ENCODE measurements around the gene ZHX3.

Gene ZHX3

DNA sequence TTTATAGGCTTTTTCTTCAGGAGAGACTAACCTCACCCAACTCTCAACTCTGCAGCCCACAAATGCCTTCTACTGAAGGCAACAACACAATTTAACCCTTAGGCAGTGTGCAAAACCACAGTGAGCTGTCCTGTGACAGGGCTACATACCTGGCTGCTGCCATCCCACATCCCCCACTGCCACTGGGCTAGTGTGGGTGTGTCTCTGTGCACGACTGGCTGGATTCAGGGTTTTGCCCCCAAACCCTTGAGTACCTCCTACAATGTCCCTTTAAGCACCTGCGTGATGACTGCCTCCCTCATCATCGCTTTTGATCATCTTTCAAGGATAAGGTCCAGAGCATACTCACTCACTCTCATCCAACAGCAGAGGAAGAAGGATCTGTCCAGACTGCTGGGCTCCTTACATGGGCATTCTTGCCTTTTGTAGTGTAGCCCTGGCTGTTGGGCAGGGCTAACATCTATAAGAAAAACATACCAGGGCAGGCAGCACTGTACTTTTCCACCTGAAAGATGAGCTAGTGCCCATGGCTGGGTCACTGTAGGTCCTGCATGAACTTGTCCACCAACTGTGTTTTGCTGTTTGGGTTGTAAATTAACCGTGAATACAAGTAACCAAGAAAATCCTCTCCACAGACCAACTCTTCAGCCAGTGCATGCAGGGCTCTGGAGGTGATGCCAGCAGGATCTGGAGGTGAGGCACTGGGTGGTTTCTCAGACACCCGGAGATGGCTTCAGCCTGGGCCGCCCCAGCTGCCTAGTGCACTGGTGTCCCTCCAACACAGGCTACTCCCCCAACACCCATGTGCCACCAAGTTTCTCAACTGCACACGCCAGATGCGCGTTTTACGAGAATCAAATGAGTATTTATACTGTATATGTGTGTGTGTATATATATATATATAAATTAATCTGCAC lies 135.0 kb downstream of the ZHX3 start:
- no peak for DNase-seq

- DNase-seq: no peak
Measured at GRCh38 chr20:41181567-41181966, 136.0 kb downstream of the ZHX3 start.

DNA sequence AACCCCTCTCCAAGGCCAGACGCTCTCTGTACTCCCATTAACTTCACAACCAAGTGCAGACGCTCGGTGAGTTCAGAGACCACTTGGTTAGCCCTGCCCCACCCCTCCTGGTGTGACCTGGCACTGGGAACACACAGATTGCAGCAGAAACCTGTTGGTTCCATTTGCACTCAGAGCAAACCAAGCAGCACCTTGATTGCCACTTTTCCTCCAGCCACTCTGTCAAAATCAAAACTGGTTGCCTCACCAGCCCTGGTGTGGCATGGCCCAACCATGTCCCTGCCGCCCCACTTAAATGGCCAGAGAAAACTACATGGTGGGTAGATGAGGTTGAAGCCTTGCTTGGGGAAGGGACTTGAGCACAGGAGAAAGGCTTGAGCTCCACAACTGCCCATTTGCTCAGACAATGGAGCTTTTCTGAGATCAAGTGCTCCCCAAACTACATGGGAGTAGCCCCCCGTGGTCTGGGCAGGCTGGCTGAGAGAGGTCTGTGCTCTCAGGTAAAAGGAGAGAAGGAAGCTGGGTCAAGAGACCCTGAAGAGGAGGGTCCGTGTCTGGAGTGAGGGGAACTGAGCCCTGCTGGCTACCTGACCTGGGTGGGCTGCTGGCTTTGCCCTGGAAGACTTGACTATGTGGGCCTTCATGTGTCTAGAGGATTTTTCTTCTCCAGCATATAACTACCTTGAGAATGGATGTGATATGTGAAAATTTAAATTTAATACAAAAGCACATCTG lies 136.8 kb downstream of the ZHX3 start:
- DNase-seq: no peak

DNA sequence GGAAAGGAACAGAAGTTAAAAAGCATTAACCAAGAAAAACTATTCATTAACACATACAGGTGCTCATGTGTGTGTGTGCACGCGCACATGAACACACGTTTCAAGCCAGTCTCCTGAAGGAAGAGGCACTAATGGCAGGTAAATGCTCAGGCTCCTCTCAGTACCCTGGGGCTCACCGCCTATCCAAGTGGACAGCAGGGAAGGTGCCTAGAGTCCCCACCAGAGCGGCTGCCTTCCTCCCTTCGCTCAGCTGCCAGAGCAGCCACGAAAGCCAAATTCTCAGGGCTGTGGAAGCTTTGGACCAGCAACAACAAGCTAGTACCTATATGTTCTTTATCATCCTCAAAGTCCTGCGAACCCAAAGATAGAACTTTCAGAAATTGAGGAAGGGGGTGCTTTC lies 137.6 kb downstream of the ZHX3 start:
- no peak for DNase-seq

DNA sequence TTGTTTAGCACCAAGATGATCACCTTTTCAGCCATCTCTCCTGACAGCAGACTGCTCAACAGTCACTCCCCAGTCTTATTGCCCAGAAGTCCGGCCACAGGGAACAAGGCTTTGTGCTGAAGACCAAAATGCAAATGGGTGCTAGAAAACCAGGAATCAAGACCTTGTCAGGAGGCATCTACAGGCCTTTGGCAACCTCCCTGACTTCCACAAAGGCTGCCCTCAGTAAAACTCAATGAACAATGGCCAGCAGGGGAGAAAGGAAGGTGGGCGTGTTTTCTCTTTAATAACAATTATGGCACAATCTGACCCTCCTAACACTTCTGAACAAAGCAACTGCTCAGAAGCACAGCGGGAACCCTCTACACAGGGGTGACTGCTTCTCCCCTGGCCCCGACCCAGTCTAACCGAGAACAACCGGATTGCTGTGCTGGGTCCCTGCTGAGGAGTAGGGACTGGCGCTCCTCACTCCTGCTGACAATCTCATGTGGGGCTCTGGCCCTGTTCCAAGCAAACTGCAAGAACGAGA lies 138.6 kb downstream of the ZHX3 start:
- no peak for DNase-seq

DNA sequence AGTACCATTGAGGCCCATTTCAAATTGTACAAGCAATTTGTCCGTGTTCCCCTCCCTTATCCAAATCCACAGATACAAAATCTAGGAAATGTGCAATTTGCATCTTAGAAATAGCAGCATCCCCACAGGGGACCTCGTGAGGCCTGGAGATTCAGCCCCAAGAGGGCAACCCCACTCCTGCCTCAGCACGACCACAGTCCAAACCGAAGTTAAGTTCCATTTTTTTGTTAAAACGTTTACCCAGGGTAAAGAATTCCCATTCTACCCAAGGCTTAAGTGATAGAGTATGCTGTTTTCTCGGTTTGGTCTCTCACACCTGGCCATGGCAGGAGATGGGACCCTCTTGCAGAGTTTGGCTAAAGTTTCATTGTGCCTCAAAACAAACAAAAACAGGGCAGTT lies 139.0 kb downstream of the ZHX3 start:
- DNase-seq: no peak

DNA sequence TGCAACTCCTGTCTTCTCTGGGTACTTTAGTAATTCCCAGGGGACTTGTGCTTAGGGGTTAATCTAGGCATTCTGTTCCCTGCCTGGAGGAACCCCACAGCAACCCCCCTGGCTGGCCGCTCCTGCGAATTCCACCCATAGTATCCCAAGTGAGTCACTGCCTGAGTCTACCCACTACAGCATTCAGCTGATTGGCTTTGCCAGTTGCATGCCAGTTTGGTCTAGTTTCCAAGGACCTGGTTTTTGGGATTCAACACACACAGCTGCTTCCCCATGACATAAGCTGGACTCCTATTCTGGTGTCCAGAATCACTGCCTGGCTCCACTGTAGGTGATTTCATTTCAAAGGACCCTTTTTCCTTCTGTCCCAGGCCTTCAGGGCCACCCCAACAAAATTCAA lies 139.9 kb downstream of the ZHX3 start:
- DNase-seq: no peak

- DNase-seq: no peak
Measured at GRCh38 chr20:41176711-41177552, 140.6 kb downstream of the ZHX3 start.

DNA sequence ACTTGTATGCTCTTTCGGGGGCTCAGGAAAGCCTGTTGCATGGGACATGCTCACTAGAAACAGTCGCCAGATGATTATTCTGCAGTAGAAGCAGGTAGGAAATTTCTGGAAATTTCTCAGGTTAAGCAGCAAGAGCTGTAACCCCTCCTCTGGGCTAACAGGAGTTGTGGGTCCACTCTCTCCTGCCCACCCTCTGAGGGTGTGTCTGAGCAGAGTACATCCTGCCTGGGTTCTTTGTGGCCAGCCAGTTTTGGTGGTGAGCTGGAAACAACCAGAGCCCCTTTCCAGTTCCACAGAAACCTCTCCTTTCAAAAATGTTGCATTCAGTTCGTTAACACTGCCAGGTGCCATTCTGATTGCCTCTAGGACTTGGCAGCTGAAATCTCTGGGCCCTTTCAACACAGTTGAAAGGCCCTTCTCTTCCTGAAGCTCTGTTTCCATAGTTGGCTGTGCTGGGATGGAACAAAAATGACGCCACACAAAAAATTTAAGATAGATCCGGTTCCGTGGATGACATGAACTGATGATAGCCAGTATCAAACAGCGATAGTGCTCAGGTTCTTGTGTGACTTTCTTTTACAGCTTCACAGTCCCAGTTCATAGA lies 141.7 kb downstream of the ZHX3 start:
- DNase-seq: no peak

DNA sequence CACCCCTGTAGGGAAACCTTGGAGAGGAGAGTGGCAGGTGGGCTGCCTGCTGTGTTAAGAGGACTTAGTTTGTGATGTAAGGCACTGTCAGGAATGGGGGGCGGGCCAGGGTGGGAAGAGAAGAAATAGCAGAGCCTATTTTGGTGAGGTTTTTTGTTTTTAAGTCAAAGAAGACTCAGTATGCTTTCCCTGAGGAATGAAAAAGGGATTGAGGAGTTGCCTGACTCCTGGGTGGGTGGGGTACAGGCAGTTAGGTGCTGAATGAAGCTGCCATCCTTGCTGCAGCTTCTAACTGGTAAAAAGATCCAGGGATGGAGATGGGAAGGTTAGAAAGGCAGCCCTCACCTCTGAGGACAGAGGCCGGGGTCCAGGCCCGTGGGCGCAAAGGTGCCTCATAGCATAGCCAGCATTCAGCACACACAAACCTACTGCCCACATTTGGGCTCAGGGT lies 142.3 kb downstream of the ZHX3 start:
- no peak for DNase-seq

- no peak for DNase-seq
Measured at GRCh38 chr20:41174782-41175181, 142.7 kb downstream of the ZHX3 start.

DNA sequence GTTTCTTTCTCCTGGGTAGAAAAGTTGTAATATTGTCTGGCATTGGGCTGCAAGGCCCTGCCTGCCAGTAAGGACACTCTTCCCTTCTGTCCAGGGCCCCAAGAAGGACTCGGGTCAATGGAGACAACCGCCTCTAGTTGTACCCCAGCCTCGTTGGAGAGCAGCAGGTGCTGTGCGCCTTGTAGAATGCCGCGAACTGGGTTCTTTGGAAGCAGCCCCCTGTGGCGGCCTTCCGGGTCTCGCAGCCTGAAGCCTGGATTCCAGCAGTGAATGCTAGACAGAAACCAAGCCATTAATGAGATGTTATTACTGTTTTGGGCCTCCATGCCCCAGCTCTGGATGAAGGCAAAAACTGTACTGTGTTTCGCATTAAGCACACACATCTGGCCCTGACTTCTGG lies 143.2 kb downstream of the ZHX3 start:
- no peak for DNase-seq

DNA sequence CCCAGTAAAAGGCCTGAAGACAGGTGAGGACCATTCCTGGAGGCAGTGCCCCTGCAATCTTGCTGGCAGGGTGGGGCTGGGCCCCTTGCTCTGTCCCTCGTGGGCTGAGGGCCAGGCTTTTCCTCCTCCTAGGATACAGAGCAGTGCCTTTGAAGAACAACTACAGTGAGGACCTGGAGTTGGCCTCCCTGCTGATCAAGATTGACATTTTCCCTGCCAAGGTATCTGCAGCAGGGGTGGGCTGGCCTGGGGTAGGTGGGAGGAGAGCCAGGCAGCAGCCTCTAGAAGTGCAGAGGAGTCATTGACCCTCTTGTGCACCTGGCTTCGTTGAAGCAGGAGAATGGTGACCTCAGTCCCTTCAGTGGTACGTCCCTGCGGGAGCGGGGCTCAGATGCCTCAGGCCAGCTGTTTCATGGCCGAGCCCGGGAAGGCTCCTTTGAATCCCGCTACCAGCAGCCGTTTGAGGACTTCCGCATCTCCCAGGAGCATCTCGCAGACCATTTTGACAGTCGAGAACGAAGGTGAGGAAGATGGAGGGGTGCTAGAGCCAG lies 143.7 kb downstream of the ZHX3 start:
- no peak for DNase-seq

- peak; percentile 60 to 65 for DNase-seq
Measured at GRCh38 chr20:41173161-41173721, 144.3 kb downstream of the ZHX3 start.

DNA sequence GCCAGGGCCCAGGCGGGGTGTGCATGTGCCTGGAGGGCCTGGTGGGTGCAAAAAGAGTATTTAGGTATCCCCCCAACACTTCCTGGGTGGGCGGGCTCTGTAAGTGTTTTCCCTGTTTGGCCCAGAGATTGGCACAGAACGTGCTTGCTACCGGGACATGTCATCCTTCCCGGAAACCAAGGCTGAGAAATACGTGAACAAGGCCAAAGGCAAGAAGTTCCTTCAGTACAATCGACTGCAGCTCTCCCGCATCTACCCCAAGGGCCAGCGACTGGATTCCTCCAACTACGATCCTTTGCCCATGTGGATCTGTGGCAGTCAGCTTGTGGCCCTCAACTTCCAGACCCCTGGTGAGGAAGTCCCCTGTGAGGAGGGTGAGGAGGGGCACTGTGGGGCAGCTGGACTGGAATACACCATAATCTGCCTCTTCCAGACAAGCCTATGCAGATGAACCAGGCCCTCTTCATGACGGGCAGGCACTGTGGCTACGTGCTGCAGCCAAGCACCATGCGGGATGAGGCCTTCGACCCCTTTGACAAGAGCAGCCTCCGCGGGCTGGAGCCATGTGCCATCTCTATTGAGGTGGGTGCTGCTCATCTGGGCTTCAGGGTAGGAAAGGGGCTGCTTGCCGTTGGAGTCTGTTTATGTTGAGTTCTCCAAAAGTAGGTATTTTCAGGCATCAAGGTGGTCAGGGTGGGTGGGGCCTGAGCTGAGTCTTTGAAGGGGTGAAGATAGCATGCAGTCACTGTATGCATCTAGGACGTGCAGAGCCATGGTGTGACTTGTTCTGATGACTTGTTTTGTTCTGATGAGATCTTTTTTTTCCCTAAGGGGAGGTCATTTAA lies 145.0 kb downstream of the ZHX3 start:
- no peak for DNase-seq

GRCh38 chr20:41171736-41172295 lies 145.7 kb downstream of the ZHX3 start:
- DNase-seq: no peak

- DNase-seq: no peak
Measured at GRCh38 chr20:41170386-41171105, 147.0 kb downstream of the ZHX3 start.

DNA sequence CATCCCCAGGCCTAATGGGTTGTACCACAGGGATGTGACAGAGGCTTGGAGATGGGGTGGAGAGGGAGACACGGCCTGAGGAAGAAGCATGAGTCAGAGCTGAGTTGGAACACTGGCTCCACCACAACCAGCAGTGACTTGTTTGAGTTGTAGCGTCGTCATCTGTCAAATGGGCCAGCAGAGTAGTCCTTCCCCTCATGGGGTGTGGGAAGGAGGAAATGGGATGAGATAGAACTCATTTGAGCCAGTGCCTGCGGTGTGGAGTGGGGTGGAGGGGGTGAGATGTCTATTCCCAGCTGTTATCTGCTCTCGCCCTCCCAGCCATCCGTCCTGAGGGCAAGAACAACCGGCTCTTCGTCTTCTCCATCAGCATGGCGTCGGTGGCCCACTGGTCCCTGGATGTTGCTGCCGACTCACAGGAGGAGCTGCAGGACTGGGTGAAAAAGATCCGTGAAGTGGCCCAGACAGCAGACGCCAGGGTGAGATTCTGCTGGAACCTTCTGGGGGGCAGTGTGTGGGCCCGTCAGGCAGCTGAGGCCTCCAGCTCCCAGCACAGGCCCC lies 147.7 kb downstream of the ZHX3 start:
- DNase-seq: no peak

- no peak for DNase-seq
Measured at GRCh38 chr20:41169162-41169690, 148.3 kb downstream of the ZHX3 start.
